ENCODE data around the gene KHNYN.
A peak's percentile ranks its signal among the peaks of the same experiment; 100 is the strongest.

The KHNYN gene

GRCh38 chr14:24395609-24396582 lies 33.9 kb upstream of the KHNYN start:
- no peak overlapping the region for H3K4me3 ChIP-seq (replicated peaks in 1 of 2; ENCODE audit: low read depth in 2 of 2, low read length in 2 of 2)
- no peak for TF ChIP-seq CTCF (IDR thresholded peaks at IDR 0.05; ENCODE audit: low read depth, low read length)
- DNase-seq (ENCODE audit: low read depth in 2 of 2): peak in 1 of 2 donors; percentile 21

GRCh38 chr14:24397639-24398292 lies 32.0 kb upstream of the KHNYN start:
- no peak for TF ChIP-seq CTCF (IDR thresholded peaks at IDR 0.05; ENCODE audit: low read depth, low read length)
- DNase-seq (ENCODE audit: low read depth in 2 of 2): no peak
- no peak overlapping the region for H3K4me3 ChIP-seq (replicated peaks in 1 of 2; ENCODE audit: low read depth in 2 of 2, low read length in 2 of 2)

- peak in 1 of 2 donors; percentile 78 for DNase-seq (ENCODE audit: low read depth in 2 of 2)
- H3K4me3 ChIP-seq (replicated peaks in 1 of 2; ENCODE audit: low read depth in 2 of 2, low read length in 2 of 2): peak overlapping the region in 1 of 2 donors; percentile 68
- no peak for TF ChIP-seq CTCF (IDR thresholded peaks at IDR 0.05; ENCODE audit: low read depth, low read length)
Observed at GRCh38 chr14:24398293-24398652, 31.5 kb upstream of the KHNYN start.

GRCh38 chr14:24398653-24399446 lies 30.9 kb upstream of the KHNYN start, which contains the start of gene NYNRIN:
TSS of gene NYNRIN (plus strand) at chr14:24399003. CDS start at chr14:24399247, 244 bp downstream.
- peak within 1 kb of the TSS; percentile 62 to 68 for H3K4me3 ChIP-seq (replicated peaks in 1 of 2; ENCODE audit: low read depth in 2 of 2, low read length in 2 of 2)
- peak in 1 of 2 donors; percentile 80 for DNase-seq (ENCODE audit: low read depth in 2 of 2)
- TF ChIP-seq CTCF (IDR thresholded peaks at IDR 0.05; ENCODE audit: low read depth, low read length): no peak

GRCh38 chr14:24399447-24399822 lies 30.3 kb upstream of the KHNYN start:
- TF ChIP-seq CTCF (IDR thresholded peaks at IDR 0.05; ENCODE audit: low read depth, low read length): no peak
- peak overlapping the region; percentile 62 to 68 for H3K4me3 ChIP-seq (replicated peaks in 1 of 2; ENCODE audit: low read depth in 2 of 2, low read length in 2 of 2)
- DNase-seq (ENCODE audit: low read depth in 2 of 2): no peak

GRCh38 chr14:24399999-24400718 lies 29.6 kb upstream of the KHNYN start:
- peak overlapping the region; percentile 62 to 68 for H3K4me3 ChIP-seq (replicated peaks in 1 of 2; ENCODE audit: low read depth in 2 of 2, low read length in 2 of 2)
- no peak for TF ChIP-seq CTCF (IDR thresholded peaks at IDR 0.05; ENCODE audit: low read depth, low read length)
- no peak for DNase-seq (ENCODE audit: low read depth in 2 of 2)

Data from cardiac fibroblast (primary cell).